ENCODE results near the gene VENTX.

GRCh38 chr10:133263674-133264073 lies 26.0 kb downstream of the VENTX start:
- no peak for TF ChIP-seq CTCF (IDR thresholded peaks at IDR 0.05 in 4 of 5, conservative IDR thresholded peaks at IDR 0.05 in 1 of 5)
- no peak for TF ChIP-seq POLR2A (IDR thresholded peaks at IDR 0.05)

All from gastrocnemius medialis (tissue), 4 donors.